Nephron (organoid): ENCODE measurements around the gene RS1.

Experiments
- H3K27ac Mint-ChIP-seq, 3 experiments: 2 replicates each; pipeline ENCODE4 v1.8.0; 2020; ENCODE audit warnings: mixed read lengths in 3 of 3, mild to moderate bottlenecking in 2 of 3, moderate library complexity in 1 of 3
- H3K27me3 Mint-ChIP-seq: 2 replicates; pipeline ENCODE4 v1.8.0; 2021; ENCODE audit warnings: low read depth, mild to moderate bottlenecking, moderate library complexity, mixed read lengths
- H3K36me3 Mint-ChIP-seq: 2 replicates; pipeline ENCODE4 v1.8.0; 2020; ENCODE audit warnings: low read depth, mixed read lengths
- H3K4me1 Mint-ChIP-seq: 2 replicates; pipeline ENCODE4 v1.8.0; 2020; ENCODE audit warnings: mixed read lengths
- H3K4me3 Mint-ChIP-seq, 3 experiments: 2 replicates each; pipeline ENCODE4 v1.8.0; 2020; ENCODE audit warnings: mild to moderate bottlenecking in 3 of 3, mixed read lengths in 3 of 3, moderate library complexity in 2 of 3
- H3K9me3 Mint-ChIP-seq: 2 replicates; pipeline ENCODE4 v1.8.0; 2020; ENCODE audit warnings: mixed read lengths
- TF ChIP-seq, protein P1 (sequence below), 3 experiments: fragments of 200-600 bp; sonication (generic); IDR thresholded peaks; one replicate each; pipeline ENCODE4 v1.5.0; 2021; ENCODE audit warnings: antibody characterized with exemption in 3 of 3; ENCODE audit not compliant: unreplicated experiment in 3 of 3

Gene RS1

DNA sequence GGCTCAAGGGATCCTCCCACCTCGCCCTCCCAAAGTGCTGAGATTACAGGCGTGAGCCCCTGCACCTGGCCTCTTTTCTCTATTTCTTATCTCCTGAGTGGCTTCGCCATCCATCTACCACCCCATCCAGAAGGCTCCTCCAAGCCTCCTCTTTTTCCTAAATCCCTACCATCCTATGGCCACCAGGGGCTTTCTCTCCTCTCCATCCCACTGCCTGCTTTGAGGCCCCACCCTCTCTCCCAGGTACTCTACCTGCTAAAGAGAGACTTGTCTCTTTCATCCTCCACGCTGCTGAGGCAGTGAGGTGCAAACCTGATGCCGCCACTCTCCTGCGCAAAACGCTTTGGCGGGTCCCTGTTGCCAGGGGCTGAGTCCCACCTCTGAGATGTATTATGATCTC, 7.0 kb downstream of the RS1 start:
- Mint-ChIP-seq H3K27me3 (peaks cover 6% of the 10 kb centered on the region), H3K9me3 (peaks cover 21% of the 10 kb centered on the region), H3K4me3 (no peak overlapping the region), H3K4me1 (no peaks in the 10 kb centered on the region), H3K27ac (no peak overlapping the region), H3K36me3 (peaks cover 3% of the 10 kb centered on the region)
- TF ChIP-seq, protein P1, sequence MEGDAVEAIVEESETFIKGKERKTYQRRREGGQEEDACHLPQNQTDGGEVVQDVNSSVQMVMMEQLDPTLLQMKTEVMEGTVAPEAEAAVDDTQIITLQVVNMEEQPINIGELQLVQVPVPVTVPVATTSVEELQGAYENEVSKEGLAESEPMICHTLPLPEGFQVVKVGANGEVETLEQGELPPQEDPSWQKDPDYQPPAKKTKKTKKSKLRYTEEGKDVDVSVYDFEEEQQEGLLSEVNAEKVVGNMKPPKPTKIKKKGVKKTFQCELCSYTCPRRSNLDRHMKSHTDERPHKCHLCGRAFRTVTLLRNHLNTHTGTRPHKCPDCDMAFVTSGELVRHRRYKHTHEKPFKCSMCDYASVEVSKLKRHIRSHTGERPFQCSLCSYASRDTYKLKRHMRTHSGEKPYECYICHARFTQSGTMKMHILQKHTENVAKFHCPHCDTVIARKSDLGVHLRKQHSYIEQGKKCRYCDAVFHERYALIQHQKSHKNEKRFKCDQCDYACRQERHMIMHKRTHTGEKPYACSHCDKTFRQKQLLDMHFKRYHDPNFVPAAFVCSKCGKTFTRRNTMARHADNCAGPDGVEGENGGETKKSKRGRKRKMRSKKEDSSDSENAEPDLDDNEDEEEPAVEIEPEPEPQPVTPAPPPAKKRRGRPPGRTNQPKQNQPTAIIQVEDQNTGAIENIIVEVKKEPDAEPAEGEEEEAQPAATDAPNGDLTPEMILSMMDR (IDR thresholded peaks at IDR 0.05; ENCODE audit: unreplicated experiment in 3 of 3) = no peak

DNA sequence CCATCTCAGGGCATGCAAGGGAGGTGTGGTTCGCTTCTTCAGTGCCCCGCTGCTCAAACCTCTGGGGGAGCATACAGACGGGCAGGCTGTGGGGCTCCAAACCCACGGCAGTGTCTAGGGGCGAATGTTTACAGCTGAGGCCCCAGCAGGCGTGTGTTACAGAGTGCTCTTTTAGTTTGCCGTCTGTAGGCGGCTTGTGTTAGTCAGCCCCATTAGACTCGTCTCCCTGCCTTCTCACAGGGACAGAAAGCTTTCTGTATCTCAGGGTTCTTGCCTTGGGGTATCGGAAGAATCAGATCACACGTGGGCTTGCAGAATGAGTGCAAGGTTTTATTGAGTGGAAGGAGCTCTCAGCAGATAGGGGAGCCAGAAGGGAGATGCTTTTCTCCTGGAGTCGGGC, 10.6 kb downstream of the RS1 start:
- no peak overlapping the region for H3K4me3 Mint-ChIP-seq

DNA sequence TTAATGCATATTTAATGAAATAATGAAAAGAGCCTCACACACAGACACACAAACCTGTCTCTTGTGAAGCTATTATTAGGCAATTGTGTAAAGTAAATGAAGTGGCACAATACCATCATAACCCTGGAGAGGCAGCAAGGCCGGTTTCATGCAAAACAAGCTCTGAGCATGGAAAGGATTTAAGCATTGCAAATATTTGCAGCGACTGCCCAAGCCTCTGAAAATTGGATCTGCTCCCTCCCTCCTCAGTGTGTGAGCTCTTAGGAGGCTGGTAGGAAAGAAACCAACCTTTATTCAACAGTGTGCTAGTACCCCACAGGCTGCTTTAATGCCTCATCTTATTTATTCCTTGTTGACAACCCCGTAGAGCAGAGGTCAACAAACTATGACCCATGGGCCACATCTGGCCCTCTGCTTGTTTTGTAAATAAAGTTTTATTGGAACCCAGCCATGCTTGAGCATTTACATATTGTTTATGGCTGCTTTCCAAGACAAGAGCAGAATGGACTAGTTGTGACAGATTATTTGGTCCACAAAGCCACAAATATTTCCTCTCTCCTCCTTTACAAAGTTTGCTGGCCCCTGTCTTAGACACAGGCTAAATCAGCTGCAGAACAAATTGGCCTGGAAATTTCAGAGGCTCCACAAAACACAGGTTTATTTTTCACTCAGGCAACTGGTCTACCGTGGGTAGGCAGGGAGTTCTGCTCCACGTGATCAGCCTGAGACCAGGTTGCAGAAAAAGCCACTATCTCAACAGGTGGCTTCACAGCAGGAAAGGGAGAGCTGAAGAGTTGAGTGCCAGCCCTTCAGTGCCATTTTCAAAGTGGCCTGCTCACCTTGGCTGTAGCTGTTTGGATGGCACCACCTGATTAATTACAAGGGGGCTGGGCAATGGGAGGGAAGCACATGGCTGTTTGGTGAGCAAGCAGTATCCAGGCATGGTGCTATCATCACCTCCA, 16.8 kb downstream of the RS1 start:
- H3K4me1 Mint-ChIP-seq = peaks cover under 1% of the 10 kb centered on the region
- TF ChIP-seq, protein P1 (IDR thresholded peaks at IDR 0.05; ENCODE audit: unreplicated experiment in 3 of 3) = no peak
- H3K27ac Mint-ChIP-seq = no peak overlapping the region
- no peak overlapping the region for H3K4me3 Mint-ChIP-seq
- H3K36me3 Mint-ChIP-seq = no peaks in the 10 kb centered on the region
- peaks cover 9% of the 10 kb centered on the region for H3K9me3 Mint-ChIP-seq
- H3K27me3 Mint-ChIP-seq = no peaks in the 10 kb centered on the region

More for the DNA sequence above, 10.6 kb downstream of the RS1 start:
- peaks cover 3% of the 10 kb centered on the region for H3K36me3 Mint-ChIP-seq
- no peak overlapping the region for H3K27ac Mint-ChIP-seq
- H3K27me3 Mint-ChIP-seq = peaks cover 6% of the 10 kb centered on the region
- H3K4me1 Mint-ChIP-seq = no peaks in the 10 kb centered on the region
- peaks cover 22% of the 10 kb centered on the region for H3K9me3 Mint-ChIP-seq
- TF ChIP-seq, protein P1 (IDR thresholded peaks at IDR 0.05; ENCODE audit: unreplicated experiment in 3 of 3) = no peak

DNA sequence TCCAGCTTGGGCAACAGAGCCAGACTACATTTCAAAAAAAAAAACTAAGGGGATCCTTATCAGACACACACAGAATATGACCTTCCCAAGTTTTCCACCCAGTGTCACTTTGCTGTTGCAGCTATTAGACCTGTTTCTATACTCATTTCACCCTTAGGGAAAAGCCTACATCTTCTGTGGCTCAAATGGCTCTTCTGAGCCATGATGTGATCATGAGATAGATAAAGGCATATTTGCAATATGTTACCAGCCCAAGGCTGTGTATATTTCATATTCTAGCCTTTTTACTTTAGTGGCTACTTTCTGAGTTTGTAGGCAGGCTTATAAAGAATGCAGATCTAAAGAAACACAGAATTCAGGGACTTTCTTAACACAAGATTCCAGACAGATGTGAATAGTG, 19.3 kb downstream of the RS1 start:
- Mint-ChIP-seq H3K4me3 (no peak overlapping the region), H3K27ac (no peak overlapping the region), H3K9me3 (peaks cover 7% of the 10 kb centered on the region), H3K4me1 (peaks cover 5% of the 10 kb centered on the region), H3K36me3 (no peaks in the 10 kb centered on the region), H3K27me3 (no peaks in the 10 kb centered on the region)
- TF ChIP-seq, protein P1 (IDR thresholded peaks at IDR 0.05; ENCODE audit: unreplicated experiment in 3 of 3) = no peak

DNA sequence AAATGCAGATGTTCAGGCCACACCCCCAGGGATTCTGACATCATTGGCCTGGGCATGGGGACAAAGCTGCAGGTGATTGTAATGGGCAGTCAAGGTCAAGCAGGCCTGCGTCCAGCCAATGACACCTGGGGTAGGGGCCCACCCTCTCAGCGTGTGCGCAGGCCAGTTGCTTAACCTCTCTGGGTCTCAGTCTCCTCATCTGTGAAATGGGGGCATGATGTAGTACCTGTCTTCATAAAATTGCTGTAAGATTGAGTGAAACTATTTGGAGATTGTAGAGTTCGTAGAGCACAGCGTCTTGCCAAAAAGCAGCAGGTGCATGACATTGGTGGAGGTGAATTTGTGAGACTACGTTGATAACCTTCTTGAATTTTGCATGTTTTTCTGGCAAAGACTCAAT, 21.2 kb downstream of the RS1 start:
- peaks cover 5% of the 10 kb centered on the region for H3K4me1 Mint-ChIP-seq
- H3K4me3 Mint-ChIP-seq = no peak overlapping the region
- peak overlapping the region in 1 of 3 experiments; percentile 20 for H3K27ac Mint-ChIP-seq
- TF ChIP-seq, protein P1 (IDR thresholded peaks at IDR 0.05; ENCODE audit: unreplicated experiment in 3 of 3) = no peak
- H3K27me3 Mint-ChIP-seq = no peaks in the 10 kb centered on the region
- H3K36me3 Mint-ChIP-seq = peaks cover 3% of the 10 kb centered on the region
- peaks cover 5% of the 10 kb centered on the region for H3K9me3 Mint-ChIP-seq
